Mammary epithelial cell (primary cell): Measurements from ENCODE around the gene PPM1L.

Experiments
- EZH2 ChIP-seq: IDR thresholded peaks from 2 replicates; pipeline ENCODE4 v1.6.1; 2012; ENCODE audit warnings: low read length, inconsistent platforms, borderline replicate concordance
- TF ChIP-seq, protein P1 (sequence below), 2 donors: IDR thresholded peaks in 1 of 2; conservative IDR thresholded peaks in 1 of 2; 2 replicates each; pipeline ENCODE4 v1.5.1; 2011 to 2012; ENCODE audit warnings: inconsistent platforms in 2 of 2, low read length in 2 of 2, mild to moderate bottlenecking in 2 of 2, control low read depth in 1 of 2, low read depth in 1 of 2; ENCODE audit not compliant: insufficient read depth in 1 of 2; ENCODE audit errors: extremely low read depth in 1 of 2

GRCh38 chr3:161072211-161072621 lies 316.2 kb downstream of the PPM1L start:
- TF ChIP-seq, protein P1, sequence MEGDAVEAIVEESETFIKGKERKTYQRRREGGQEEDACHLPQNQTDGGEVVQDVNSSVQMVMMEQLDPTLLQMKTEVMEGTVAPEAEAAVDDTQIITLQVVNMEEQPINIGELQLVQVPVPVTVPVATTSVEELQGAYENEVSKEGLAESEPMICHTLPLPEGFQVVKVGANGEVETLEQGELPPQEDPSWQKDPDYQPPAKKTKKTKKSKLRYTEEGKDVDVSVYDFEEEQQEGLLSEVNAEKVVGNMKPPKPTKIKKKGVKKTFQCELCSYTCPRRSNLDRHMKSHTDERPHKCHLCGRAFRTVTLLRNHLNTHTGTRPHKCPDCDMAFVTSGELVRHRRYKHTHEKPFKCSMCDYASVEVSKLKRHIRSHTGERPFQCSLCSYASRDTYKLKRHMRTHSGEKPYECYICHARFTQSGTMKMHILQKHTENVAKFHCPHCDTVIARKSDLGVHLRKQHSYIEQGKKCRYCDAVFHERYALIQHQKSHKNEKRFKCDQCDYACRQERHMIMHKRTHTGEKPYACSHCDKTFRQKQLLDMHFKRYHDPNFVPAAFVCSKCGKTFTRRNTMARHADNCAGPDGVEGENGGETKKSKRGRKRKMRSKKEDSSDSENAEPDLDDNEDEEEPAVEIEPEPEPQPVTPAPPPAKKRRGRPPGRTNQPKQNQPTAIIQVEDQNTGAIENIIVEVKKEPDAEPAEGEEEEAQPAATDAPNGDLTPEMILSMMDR (conservative IDR thresholded peaks at IDR 0.05 in 1 of 2, IDR thresholded peaks at IDR 0.05 in 1 of 2; ENCODE audit: extremely low read depth in 1 of 2, insufficient read depth in 1 of 2, low read depth in 1 of 2, low read length in 2 of 2): no peak
- TF ChIP-seq EZH2: no peak
